ENCODE results near the gene MACROD2. TPM values are rescaled to one million over a fixed set of nuclear protein-coding genes. Genes with fewer than 3 reads are reported as not detected.

The MACROD2 gene
- total RNA-seq, 1 experiment from 2014 or later = 1.4 TPM

GRCh38 chr20:14688005-14688404 is 692.7 kb downstream of the MACROD2 start:
- no peak overlapping the region for H3K4me3 ChIP-seq (ENCODE audit: low read depth, low read length, poor library complexity, severe bottlenecking)
- no peaks in the 10 kb centered on the region for H3K4me1 ChIP-seq (ENCODE audit: insufficient read depth, low read length, poor library complexity, severe bottlenecking)
- CTCF ChIA-PET = no interaction called here
- H3K36me3 ChIP-seq (ENCODE audit: insufficient read depth, low read length, poor library complexity, severe bottlenecking) = no peaks in the 10 kb centered on the region
- DNase-seq (ENCODE audit: low spot score) = no peak
- POLR2A ChIA-PET (ENCODE audit: low non-redundant PET) = no interaction called here
- H3K9me3 ChIP-seq (ENCODE audit: low read depth, low read length, poor library complexity, severe bottlenecking) = no peaks in the 10 kb centered on the region
- H3K27me3 ChIP-seq (replicated peaks; ENCODE audit: insufficient read depth, low read depth, low read length, poor library complexity) = no peaks in the 10 kb centered on the region
- TF ChIP-seq CTCF (conservative IDR thresholded peaks at IDR 0.05; ENCODE audit: low read depth, low read length) (no peak), EZH2 (IDR thresholded peaks at IDR 0.05; ENCODE audit: borderline replicate concordance, low read depth, low read length, poor library complexity, severe bottlenecking) (no peak)
- no TSS peak for BruUV-seq (replicated peaks)
- intact Hi-C loops (cut with micrococcal nuclease; ENCODE audit: unreplicated experiment) = no loop called here
- H3K27ac ChIP-seq (ENCODE audit: low read depth, low read length, poor library complexity, severe bottlenecking) = no peak overlapping the region

- Histone ChIP-seq H3K4me1 (ENCODE audit: insufficient read depth, low read length, poor library complexity, severe bottlenecking) (no peaks in the 10 kb centered on the region), H3K36me3 (ENCODE audit: insufficient read depth, low read length, poor library complexity, severe bottlenecking) (no peaks in the 10 kb centered on the region), H3K4me3 (ENCODE audit: low read depth, low read length, poor library complexity, severe bottlenecking) (no peak overlapping the region), H3K27me3 (replicated peaks; ENCODE audit: insufficient read depth, low read depth, low read length, poor library complexity) (no peaks in the 10 kb centered on the region), H3K9me3 (ENCODE audit: low read depth, low read length, poor library complexity, severe bottlenecking) (no peaks in the 10 kb centered on the region), H3K27ac (ENCODE audit: low read depth, low read length, poor library complexity, severe bottlenecking) (no peak overlapping the region)
- POLR2A ChIA-PET (ENCODE audit: low non-redundant PET) = no interaction called here
- no peak for DNase-seq (ENCODE audit: low spot score)
- intact Hi-C loops (cut with micrococcal nuclease; ENCODE audit: unreplicated experiment) = no loop called here
- CTCF ChIA-PET = no interaction called here
- no peak for TF ChIP-seq EZH2 (IDR thresholded peaks at IDR 0.05; ENCODE audit: borderline replicate concordance, low read depth, low read length, poor library complexity, severe bottlenecking)
- TF ChIP-seq CTCF (conservative IDR thresholded peaks at IDR 0.05; ENCODE audit: low read depth, low read length) = no peak
- no TSS peak for BruUV-seq (replicated peaks)
These were observed 696.7 kb downstream of the MACROD2 start for GRCh38 chr20:14691994-14692393.

- no peak overlapping the region for H3K27ac ChIP-seq (ENCODE audit: low read depth, low read length, poor library complexity, severe bottlenecking)
- no peaks in the 10 kb centered on the region for H3K9me3 ChIP-seq (ENCODE audit: low read depth, low read length, poor library complexity, severe bottlenecking)
- no peaks in the 10 kb centered on the region for H3K4me1 ChIP-seq (ENCODE audit: insufficient read depth, low read length, poor library complexity, severe bottlenecking)
- no peak for TF ChIP-seq CTCF (conservative IDR thresholded peaks at IDR 0.05; ENCODE audit: low read depth, low read length)
- no peak for TF ChIP-seq EZH2 (IDR thresholded peaks at IDR 0.05; ENCODE audit: borderline replicate concordance, low read depth, low read length, poor library complexity, severe bottlenecking)
- CTCF ChIA-PET = no interaction called here
- H3K36me3 ChIP-seq (ENCODE audit: insufficient read depth, low read length, poor library complexity, severe bottlenecking) = no peaks in the 10 kb centered on the region
- intact Hi-C loops (cut with micrococcal nuclease; ENCODE audit: unreplicated experiment) = no loop called here
- H3K27me3 ChIP-seq (replicated peaks; ENCODE audit: insufficient read depth, low read depth, low read length, poor library complexity) = no peaks in the 10 kb centered on the region
- DNase-seq (ENCODE audit: low spot score) = no peak
- BruUV-seq (replicated peaks) = no TSS peak
- POLR2A ChIA-PET (ENCODE audit: low non-redundant PET) = no interaction called here
- no peak overlapping the region for H3K4me3 ChIP-seq (ENCODE audit: low read depth, low read length, poor library complexity, severe bottlenecking)
These were observed 701.2 kb downstream of the MACROD2 start for GRCh38 chr20:14696478-14696877.
